ENCODE measurements around the gene ESYT2.
A peak's percentile ranks its signal among the peaks of the same experiment; 100 is the strongest.
"Not testable (repeated sequence)": the region's sequence is repeated elsewhere in the genome, so short reads cannot be mapped to it uniquely, and the experiment has no call there.

ESYT2 gene

GRCh38 chr7:158829342-158830210, at the start of gene ESYT2:
Gene ESYT2, minus strand, starts transcription at chr7:158829509. Its CDS starts 91 bp downstream, at chr7:158829418.
- DNase-seq (ENCODE audit: low read depth), result peak; percentile 76
- TF ChIP-seq, protein P1, sequence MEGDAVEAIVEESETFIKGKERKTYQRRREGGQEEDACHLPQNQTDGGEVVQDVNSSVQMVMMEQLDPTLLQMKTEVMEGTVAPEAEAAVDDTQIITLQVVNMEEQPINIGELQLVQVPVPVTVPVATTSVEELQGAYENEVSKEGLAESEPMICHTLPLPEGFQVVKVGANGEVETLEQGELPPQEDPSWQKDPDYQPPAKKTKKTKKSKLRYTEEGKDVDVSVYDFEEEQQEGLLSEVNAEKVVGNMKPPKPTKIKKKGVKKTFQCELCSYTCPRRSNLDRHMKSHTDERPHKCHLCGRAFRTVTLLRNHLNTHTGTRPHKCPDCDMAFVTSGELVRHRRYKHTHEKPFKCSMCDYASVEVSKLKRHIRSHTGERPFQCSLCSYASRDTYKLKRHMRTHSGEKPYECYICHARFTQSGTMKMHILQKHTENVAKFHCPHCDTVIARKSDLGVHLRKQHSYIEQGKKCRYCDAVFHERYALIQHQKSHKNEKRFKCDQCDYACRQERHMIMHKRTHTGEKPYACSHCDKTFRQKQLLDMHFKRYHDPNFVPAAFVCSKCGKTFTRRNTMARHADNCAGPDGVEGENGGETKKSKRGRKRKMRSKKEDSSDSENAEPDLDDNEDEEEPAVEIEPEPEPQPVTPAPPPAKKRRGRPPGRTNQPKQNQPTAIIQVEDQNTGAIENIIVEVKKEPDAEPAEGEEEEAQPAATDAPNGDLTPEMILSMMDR (conservative IDR thresholded peaks at IDR 0.05; ENCODE audit: low read depth, low read length), result no peak

GRCh38 chr7:158878151-158879079, 49.1 kb upstream of the ESYT2 start:
- not testable (repeated sequence) for H3K4me3 ChIP-seq (ENCODE audit: low read length); DNase-seq (ENCODE audit: low read depth)

More at GRCh38 chr7:158829342-158830210, at the start of gene ESYT2:
- peak within 1 kb of the TSS; percentile 71 for H3K4me3 ChIP-seq (ENCODE audit: low read length)

GRCh38 chr7:158876984-158877383, 47.7 kb upstream of the ESYT2 start:
- no peak overlapping the region for H3K4me3 ChIP-seq (ENCODE audit: low read length)
- DNase-seq (ENCODE audit: low read depth), result no peak
- TF ChIP-seq, protein P1 (conservative IDR thresholded peaks at IDR 0.05; ENCODE audit: low read depth, low read length), result no peak

DNA sequence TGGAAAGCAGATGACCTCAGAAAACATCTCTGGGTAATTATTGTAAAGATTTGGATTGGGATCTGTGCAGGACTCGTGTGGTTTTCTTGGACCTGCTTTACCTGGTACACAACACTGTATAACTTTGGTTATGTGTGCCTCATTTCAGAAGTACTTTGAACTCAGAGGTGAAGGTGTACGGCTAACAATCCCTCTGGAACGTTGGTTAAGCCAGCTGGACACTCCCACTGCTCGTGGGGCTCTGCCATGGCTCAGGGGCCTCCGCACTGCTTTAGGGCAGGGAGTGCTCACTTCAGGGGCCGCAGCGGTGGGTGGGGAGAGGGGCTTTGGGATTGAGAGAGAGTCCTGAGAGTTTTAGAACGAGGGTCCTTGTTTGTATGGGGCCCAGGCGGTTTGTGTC, 40.6 kb upstream of the ESYT2 start:
- DNase-seq (ENCODE audit: low read depth), result no peak
- no peak overlapping the region for H3K4me3 ChIP-seq (ENCODE audit: low read length)
- TF ChIP-seq, protein P1 (conservative IDR thresholded peaks at IDR 0.05; ENCODE audit: low read depth, low read length), result no peak

DNA sequence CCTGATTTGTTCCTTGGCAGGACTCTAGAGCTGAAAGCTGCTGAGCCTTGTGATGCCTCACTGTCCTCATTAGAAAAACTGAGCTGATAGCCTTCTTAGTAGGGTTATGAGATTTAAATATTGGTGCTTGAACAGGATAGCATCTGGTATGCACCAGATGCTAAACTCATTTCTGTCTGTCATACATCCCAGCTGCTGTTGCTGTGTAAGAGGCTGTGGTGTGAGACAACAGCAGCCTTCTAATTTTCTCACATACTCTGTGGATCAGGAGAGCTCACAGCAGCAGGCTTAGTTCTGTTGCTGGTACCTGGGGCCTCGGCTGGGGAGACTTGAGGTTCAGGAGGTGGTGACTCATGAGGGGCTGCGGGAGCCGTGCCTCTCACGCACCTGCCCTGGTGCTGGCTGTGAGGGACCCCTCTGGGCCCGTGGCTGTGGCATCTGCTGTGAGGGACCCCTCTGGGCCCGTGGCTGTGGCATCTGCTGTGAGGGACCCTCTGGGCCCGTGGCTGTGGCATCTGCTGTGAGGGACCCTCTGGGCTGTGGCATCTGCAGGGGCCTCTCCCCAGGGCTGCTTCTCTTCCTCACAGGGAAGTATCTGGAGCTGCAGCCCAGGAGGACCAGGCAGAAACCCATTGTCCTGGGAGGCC, 39.6 kb upstream of the ESYT2 start:
- H3K4me3 ChIP-seq (ENCODE audit: low read length), result no peak overlapping the region
- DNase-seq (ENCODE audit: low read depth), result no peak
- TF ChIP-seq, protein P1 (conservative IDR thresholded peaks at IDR 0.05; ENCODE audit: low read depth, low read length), result no peak

- DNase-seq (ENCODE audit: low read depth), result no peak
- TF ChIP-seq, protein P1 (conservative IDR thresholded peaks at IDR 0.05; ENCODE audit: low read depth, low read length), result no peak
Measured at GRCh38 chr7:158867214-158867984, 38.1 kb upstream of the ESYT2 start.

More at GRCh38 chr7:158867214-158867984, 38.1 kb upstream of the ESYT2 start:
- H3K4me3 ChIP-seq (ENCODE audit: low read length), result no peak overlapping the region
